GM18907 (cell line): ENCODE data around the gene ZNF268.
"Not testable (repeated sequence)": the region's sequence is repeated elsewhere in the genome, so short reads cannot be mapped to it uniquely, and the experiment has no call there.

ENCODE experiments used
- ATAC-seq: cut with Tn5 transposase; IDR thresholded peaks from one replicate; pipeline ENCODE4 v1.9.1; 2021; ENCODE audit warnings: mild to moderate bottlenecking, moderate library complexity; ENCODE audit not compliant: unreplicated experiment

ZNF268 gene

GRCh38 chr12:133226690-133227089 is 45.4 kb downstream of the ZNF268 start:
- no peak for ATAC-seq

DNA sequence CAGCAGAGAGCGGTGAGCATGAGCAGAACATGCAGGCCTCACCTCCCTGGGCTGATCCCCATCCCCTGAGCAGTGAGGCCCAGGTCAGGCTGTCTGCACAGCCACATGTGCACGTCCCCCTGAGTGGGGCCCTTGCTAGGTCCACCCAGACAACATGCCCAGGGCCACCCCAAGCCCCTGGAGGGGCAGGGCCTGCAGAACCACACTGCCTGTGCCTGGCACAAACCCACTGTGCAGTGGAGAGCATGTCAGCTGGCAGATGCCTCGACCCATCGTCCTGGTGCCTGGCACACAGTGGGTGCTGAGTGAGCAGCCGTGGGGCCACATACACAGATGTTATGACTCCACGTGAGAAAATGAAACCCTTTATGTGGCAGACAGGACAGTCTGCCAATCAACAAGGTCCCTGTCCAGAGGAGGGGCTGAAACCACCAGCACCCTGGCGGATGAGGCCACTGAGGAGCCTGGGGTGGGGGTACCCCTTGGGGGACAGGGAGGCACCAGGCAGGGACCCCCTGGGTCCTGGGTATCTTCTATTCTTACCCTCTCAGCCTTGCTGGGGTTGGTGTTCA is 46.1 kb downstream of the ZNF268 start:
- no peak for ATAC-seq

GRCh38 chr12:133231001-133231400 is 49.7 kb downstream of the ZNF268 start:
- no peak for ATAC-seq

DNA sequence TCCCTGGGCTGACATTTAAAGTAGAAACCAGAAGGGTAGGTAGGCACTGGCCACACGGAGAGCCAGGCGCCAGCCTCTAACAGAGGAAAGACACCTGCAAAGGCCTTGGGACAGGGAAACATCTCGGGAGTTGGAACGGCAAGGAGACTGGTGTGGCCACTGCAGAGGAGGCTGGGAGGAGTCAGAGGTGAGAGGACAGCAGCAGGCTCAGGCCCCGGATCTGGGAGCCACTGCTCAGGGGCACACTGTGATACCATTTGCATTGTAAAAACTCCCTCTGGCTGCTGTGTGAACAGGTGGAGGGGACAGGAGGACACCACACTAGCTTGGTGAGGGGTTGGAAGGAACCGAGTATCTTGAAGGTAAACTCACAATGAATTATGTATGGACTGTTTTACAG is 51.7 kb downstream of the ZNF268 start:
- no peak for ATAC-seq

- no peak for ATAC-seq
Observed at GRCh38 chr12:133233993-133234564, 52.8 kb downstream of the ZNF268 start.

GRCh38 chr12:133234971-133235370 is 53.7 kb downstream of the ZNF268 start:
- no peak for ATAC-seq

DNA sequence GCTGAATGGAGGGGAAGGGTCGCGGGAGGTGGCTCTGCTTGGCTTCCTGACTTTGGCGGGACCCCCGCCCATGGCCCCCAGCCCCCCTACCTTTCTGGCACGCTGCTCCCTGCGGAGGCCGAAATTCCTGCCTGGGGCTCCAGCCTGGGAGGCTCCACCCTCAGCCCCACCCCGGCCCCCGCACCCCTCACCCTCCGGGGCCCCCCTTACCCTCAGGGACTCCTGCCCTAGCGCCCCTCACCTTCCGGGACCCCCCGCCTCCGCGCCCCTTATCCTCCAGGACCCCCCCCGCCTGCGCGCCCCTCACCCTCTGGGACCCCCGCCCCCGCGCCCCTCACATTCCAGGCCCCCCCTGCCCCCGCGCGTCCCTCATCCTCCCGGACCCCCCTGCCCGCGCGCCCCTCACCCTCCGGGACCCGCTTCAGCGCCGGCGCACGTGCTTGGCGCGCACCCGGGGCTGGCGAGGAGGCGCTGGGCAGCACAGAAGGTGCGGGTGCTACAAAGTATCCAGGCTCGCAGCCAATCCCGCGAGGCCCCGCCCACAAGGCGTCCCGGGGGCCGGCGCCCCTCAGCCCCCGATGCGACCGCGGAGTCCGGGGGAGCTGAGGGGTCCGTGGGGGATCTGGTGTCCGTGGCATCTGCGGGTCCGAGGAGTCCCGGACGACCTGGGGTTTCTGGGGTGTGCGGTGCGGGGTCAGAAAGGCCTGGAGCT is 54.3 kb downstream of the ZNF268 start, which contains the start of gene ANHX:
TSS of gene ANHX (minus strand) at position 477 of the 712 bp plus-strand sequence. CDS start 1,521 bp downstream, outside the sequence.
- no peak for ATAC-seq

- no peak for ATAC-seq
Observed at GRCh38 chr12:133236144-133236543, 54.8 kb downstream of the ZNF268 start.

DNA sequence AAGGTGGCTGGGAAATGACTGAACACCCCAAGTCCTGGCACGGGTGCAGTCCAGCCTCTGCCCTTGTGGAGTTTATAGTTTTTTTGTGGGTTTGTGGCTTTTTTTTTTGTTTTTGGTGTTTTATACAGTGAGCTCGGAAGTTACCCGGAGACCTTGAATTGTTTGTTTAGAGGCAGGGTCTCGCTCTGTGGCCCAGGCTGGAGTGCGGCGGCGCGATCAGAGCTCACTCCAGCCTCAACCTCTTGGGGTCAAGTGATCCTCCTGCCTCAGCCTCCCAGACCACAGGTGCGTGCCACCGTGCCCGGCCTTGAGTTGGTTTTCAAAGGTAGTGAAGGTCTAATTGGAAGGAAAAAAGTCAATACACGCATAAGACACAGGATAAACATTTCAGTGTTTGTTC is 55.3 kb downstream of the ZNF268 start:
- ATAC-seq: no peak

DNA sequence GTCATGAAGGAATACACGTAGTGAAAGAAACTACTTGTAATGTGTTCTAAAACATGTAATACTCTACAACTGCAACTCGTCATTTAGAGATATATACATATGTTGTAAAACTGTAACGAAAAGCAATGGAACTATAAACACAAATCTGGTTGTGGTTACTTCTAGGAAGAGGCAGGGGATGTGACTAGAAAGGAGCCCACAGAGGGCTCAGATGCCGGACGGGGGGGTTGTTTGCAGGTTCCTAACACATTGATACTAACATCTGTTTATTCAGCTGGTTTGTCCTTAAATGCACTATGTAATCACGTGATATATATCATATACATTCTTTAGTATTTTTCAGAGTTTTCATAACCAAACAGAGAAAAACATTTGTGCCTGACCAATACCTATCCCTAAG is 70.4 kb downstream of the ZNF268 start:
- no peak for ATAC-seq

DNA sequence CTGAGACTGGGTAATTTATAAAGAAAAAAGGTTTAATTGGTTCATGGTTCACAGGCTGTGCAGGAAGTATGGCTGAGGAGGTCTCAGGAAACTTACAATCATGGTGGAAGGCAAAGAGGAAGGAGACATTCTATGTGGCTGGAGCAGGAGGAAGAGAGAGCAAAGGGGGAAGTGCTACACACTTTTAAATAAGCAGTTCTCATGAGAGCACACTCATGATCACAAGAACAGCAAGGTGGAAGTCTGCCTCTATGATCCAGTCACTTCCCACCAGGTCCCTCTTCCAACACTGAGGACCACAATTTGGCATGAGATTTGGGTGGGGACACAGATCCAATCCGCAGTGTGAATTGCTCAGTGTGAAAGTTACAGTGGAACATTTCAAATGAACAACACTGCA is 74.5 kb downstream of the ZNF268 start:
- not testable (repeated sequence) for ATAC-seq

DNA sequence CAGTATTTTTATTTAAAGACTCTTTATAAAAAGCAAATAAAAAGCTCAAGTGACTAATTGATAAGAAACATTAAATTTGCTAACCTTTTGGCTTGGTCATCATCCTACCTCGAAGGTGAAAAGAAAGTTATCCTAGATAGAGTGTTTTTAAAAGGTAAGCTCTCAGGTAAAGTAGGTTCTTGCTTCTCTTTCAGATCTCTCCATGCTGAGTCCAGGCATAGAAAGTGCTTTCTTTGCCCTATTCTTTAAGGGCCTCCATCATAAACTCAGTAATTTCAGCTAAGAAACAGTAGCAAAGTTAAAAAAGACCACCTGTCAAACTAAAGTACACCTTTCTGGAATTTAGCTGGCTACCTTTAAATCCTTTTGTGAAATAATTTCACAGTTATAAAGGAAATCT is 75.0 kb downstream of the ZNF268 start:
- no peak for ATAC-seq

DNA sequence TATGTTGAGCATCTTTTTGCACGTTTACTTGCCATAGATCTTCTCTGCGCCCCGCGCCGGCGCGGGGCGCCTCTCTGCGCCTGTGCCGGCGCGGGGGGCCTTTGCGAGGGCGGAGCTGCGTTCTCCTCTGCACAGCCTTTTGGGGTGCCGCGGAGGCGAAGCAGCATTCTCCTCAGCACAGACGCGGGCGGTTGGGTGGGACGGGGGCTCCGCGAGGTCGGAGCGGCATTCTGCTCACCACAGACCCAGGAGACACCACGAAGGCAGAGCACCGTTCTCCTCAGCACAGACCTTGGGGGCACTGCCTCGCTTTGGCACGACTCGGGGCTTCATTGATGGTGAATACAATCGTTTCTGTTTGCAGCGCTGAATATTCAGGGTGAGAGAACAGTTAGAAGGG is 82.9 kb downstream of the ZNF268 start:
- no peak for ATAC-seq
